Thyroid gland (tissue), 4 donors: ENCODE measurements around the gene CUL1. TPM values are rescaled to one million over a fixed set of nuclear protein-coding genes. Genes with fewer than 3 reads are reported as not detected.

Source experiments
- DNase-seq, 2 donors: peaks; one replicate each; pipeline ENCODE4 v3.0.0-alpha.2; 2019
- H3K27ac ChIP-seq, 3 donors: fragments of 200-600 bp; sonication (generic); 1 replicate in 2 of 3; 2 replicates in 1 of 3; pipeline ENCODE4 v1.5.1; 2016 to 2019; ENCODE audit warnings: mild to moderate bottlenecking in 1 of 3, moderate library complexity in 1 of 3
- H3K27me3 ChIP-seq: fragments of 200-600 bp; sonication (generic); one replicate; pipeline ENCODE4 v1.5.1; 2019
- H3K36me3 ChIP-seq, 2 donors: fragments of 200-600 bp; sonication (generic); one replicate each; pipeline ENCODE4 v1.5.1; 2016 to 2019
- H3K4me1 ChIP-seq, 2 donors: fragments of 200-600 bp; sonication (generic); one replicate each; pipeline ENCODE4 v1.5.1; 2017 to 2019
- H3K4me3 ChIP-seq, 3 donors: fragments of 200-600 bp; sonication (generic); replicated peaks in 1 of 3; 1 replicate in 2 of 3; 2 replicates in 1 of 3; pipeline ENCODE4 v1.5.1; 2016; ENCODE audit warnings: mild to moderate bottlenecking in 1 of 3
- H3K9me3 ChIP-seq: fragments of 200-600 bp; sonication (generic); one replicate; pipeline ENCODE4 v1.5.1; 2017
- CTCF ChIP-seq, 6 experiments: fragments of 200-600 bp in 3 of 6; fragments of 450-650 bp in 3 of 6; sonication (generic) in 3 of 6; IDR thresholded peaks; one replicate each; pipeline ENCODE4 v1.5.1; 2016 to 2019; ENCODE audit warnings: antibody characterized with exemption in 6 of 6, mild to moderate bottlenecking in 2 of 6, inconsistent platforms in 1 of 6, moderate library complexity in 1 of 6
- POLR2A ChIP-seq, 2 donors: fragments of 450-650 bp; IDR thresholded peaks; one replicate each; pipeline ENCODE4 v1.6.1; 2017; ENCODE audit warnings: antibody characterized with exemption in 2 of 2, mild to moderate bottlenecking in 2 of 2, moderate library complexity in 1 of 2
- whole genome bisulfite sequencing, 2 donors: methylation state at CpG; one replicate each; pipeline ENCODE4 v1.1.5; 2017; 5-methylcytosine and 5-hydroxymethylcytosine counted together
- intact Hi-C: fragments of 100-400 bp; cut with DNase I; formaldehyde crosslinking; loops from one replicate; pipeline ENCODE4 v1.15.1; 2023
- total RNA-seq, 4 donors: library from RNA; depleted of rRNA; stranded (reverse); fragments of >200 nt; gene quantifications; one replicate each; pipeline ENCODE4 v1.2.3, GENCODE V29; 2016

Gene CUL1
- total RNA-seq, 4 donors from 2014 or later, result 51.3 to 53.4 (median 52.9) TPM

DNA sequence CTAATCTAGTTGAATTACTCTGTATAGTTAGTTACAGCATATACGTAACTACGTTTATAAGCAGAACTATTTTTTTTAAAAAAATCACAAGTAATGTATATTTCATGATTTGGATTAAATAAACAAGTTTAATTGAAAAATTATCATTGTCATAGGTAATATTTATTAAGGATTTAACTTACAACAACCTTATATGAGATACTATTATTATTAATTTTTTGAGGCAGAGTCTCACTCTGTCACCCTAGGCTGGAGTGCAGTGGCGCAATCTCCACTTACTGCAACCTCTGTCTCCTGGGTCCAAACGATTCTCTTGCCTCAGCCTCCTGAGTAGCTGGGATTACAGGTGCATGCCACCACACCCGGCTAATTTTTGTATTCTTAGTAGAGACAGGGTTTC is 4.1 kb upstream of the CUL1 start:
- Histone ChIP-seq H3K4me3 (no peak overlapping the region), H3K4me1 (no peaks in the 10 kb centered on the region)
- WGBS, 2 donors, result 88 to 93% methylated on average over 5 of the region's 5 CpGs

GRCh38 chr7:148695953-148696352 is 2.8 kb upstream of the CUL1 start:
- peaks cover 8% of the 10 kb centered on the region in 2 donors for H3K4me1 ChIP-seq
- no peak for DNase-seq
- H3K9me3 ChIP-seq, result no peaks in the 10 kb centered on the region
- H3K36me3 ChIP-seq, result no peaks in the 10 kb centered on the region
- intact Hi-C loops, result loop anchor here (10.0 kb wide), 1 partner anchor 189 kb away; the partner anchor contains the start of gene EZH2
- no peaks in the 10 kb centered on the region for H3K27me3 ChIP-seq
- H3K27ac ChIP-seq, result no peak overlapping the region
- TF ChIP-seq POLR2A (IDR thresholded peaks at IDR 0.05), result no peak
- TF ChIP-seq CTCF (IDR thresholded peaks at IDR 0.05), result no peak
- H3K4me3 ChIP-seq, result no peak overlapping the region
- WGBS, 2 donors, result 96% methylated on average over 3 of the region's 3 CpGs

More for the DNA sequence above, 4.1 kb upstream of the CUL1 start:
- no peaks in the 10 kb centered on the region for H3K36me3 ChIP-seq
- no peaks in the 10 kb centered on the region for H3K9me3 ChIP-seq
- intact Hi-C loops, result loop anchor here (10.0 kb wide), 1 partner anchor 190 kb away; the partner anchor contains the start of gene EZH2
- TF ChIP-seq POLR2A (IDR thresholded peaks at IDR 0.05) (no peak), CTCF (IDR thresholded peaks at IDR 0.05) (no peak)
- H3K27me3 ChIP-seq, result no peaks in the 10 kb centered on the region
- DNase-seq, result no peak
- H3K27ac ChIP-seq, result no peak overlapping the region

- Histone ChIP-seq H3K9me3 (no peaks in the 10 kb centered on the region), H3K36me3 (no peaks in the 10 kb centered on the region), H3K27ac (peak overlapping the region in 2 of 3 donors; percentile 95 to 97), H3K27me3 (no peaks in the 10 kb centered on the region), H3K4me1 (peaks cover 16% of the 10 kb centered on the region in 2 donors), H3K4me3 (no peak overlapping the region)
- DNase-seq, result no peak
- TF ChIP-seq CTCF (IDR thresholded peaks at IDR 0.05) (no peak), POLR2A (IDR thresholded peaks at IDR 0.05) (no peak)
- intact Hi-C loops, result loop anchor here (10.0 kb wide), 1 partner anchor 188 kb away; the partner anchor contains the start of gene EZH2
- 94% methylated on average over 5 of the region's 5 CpGs for WGBS, 2 donors
These were observed 1.9 kb upstream of the CUL1 start for GRCh38 chr7:148696787-148697186.

GRCh38 chr7:148697256-148698006 is 1.3 kb upstream of the CUL1 start:
- Histone ChIP-seq H3K27ac (peak overlapping the region; percentile 95 to 97 (median 97)), H3K4me1 (peaks cover 20 to 23% of the 10 kb centered on the region in 2 donors), H3K9me3 (no peaks in the 10 kb centered on the region), H3K27me3 (no peaks in the 10 kb centered on the region), H3K4me3 (peak overlapping the region in 2 of 3 donors; percentile 76 to 78), H3K36me3 (no peaks in the 10 kb centered on the region)
- WGBS, 2 donors, result 30 to 44% methylated on average over 18 of the region's 18 CpGs
- TF ChIP-seq POLR2A (IDR thresholded peaks at IDR 0.05) (peak in 1 of 2 donors; percentile 31), CTCF (IDR thresholded peaks at IDR 0.05) (no peak)
- DNase-seq, result peak; percentile 8 to 15
- intact Hi-C loops, result loop anchor here (10.0 kb wide), 1 partner anchor 187 kb away; the partner anchor contains the start of gene EZH2

DNA sequence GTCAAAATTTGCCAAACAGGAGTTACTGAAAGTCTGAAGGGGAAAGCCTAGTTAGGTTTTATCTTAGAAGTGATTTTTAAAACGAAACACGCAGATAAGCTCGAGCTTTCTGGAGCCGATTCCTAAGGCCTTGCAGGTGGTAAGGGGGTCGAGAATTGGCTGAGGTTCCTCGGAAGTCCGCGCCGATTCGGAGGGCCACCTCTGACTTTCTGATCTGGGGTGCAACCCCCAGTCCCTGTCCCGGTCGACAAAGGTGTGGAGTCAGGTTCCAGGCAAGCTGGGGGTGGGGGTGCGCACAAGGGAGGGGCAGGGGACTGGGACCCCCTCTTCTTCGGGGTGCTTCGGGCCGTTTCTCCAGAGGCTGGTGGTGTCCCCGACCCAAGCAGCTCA is 701 bp upstream of the CUL1 start:
- DNase-seq, result no peak
- TF ChIP-seq CTCF (IDR thresholded peaks at IDR 0.05) (no peak), POLR2A (IDR thresholded peaks at IDR 0.05) (no peak)

More for the DNA sequence above, 701 bp upstream of the CUL1 start:
- Histone ChIP-seq H3K36me3 (no peaks in the 10 kb centered on the region), H3K4me1 (peaks cover 26 to 27% of the 10 kb centered on the region in 2 donors), H3K27ac (peak overlapping the region; percentile 95 to 97 (median 97)), H3K4me3 (peak overlapping the region; percentile 57 to 78 (median 76)), H3K27me3 (no peaks in the 10 kb centered on the region), H3K9me3 (no peaks in the 10 kb centered on the region)
- 0 to 2% methylated on average over 8 to 10 of the region's 17 CpGs for WGBS, 2 donors
- intact Hi-C loops, result loop anchor here (10.0 kb wide), 1 partner anchor 187 kb away; the partner anchor contains the start of gene EZH2
